Fibroblast of lung (primary cell): Measurements from ENCODE around the gene TOM1.

Source experiments
- EZH2 ChIP-seq: IDR thresholded peaks from 2 replicates; pipeline ENCODE4 v1.5.1; 2012; ENCODE audit warnings: low read length, control low read depth, mild to moderate bottlenecking; ENCODE audit errors: missing control alignments
- TF ChIP-seq, protein P1 (sequence below), 2 donors: IDR thresholded peaks in 1 of 2; conservative IDR thresholded peaks in 1 of 2; 1 replicate in 1 of 2; 2 replicates in 1 of 2; pipeline ENCODE4 v1.5.1; 2011 to 2012; ENCODE audit warnings: low read length in 2 of 2, control low read depth in 1 of 2, inconsistent platforms in 1 of 2, low read depth in 1 of 2, mild to moderate bottlenecking in 1 of 2

- TF ChIP-seq, protein P1, sequence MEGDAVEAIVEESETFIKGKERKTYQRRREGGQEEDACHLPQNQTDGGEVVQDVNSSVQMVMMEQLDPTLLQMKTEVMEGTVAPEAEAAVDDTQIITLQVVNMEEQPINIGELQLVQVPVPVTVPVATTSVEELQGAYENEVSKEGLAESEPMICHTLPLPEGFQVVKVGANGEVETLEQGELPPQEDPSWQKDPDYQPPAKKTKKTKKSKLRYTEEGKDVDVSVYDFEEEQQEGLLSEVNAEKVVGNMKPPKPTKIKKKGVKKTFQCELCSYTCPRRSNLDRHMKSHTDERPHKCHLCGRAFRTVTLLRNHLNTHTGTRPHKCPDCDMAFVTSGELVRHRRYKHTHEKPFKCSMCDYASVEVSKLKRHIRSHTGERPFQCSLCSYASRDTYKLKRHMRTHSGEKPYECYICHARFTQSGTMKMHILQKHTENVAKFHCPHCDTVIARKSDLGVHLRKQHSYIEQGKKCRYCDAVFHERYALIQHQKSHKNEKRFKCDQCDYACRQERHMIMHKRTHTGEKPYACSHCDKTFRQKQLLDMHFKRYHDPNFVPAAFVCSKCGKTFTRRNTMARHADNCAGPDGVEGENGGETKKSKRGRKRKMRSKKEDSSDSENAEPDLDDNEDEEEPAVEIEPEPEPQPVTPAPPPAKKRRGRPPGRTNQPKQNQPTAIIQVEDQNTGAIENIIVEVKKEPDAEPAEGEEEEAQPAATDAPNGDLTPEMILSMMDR (conservative IDR thresholded peaks at IDR 0.05 in 1 of 2, IDR thresholded peaks at IDR 0.05 in 1 of 2; ENCODE audit: low read depth in 1 of 2, low read length in 2 of 2): no peak
- no peak for TF ChIP-seq EZH2
These were observed 81.1 kb downstream of the TOM1 start, which contains the start of gene HMOX1 for GRCh38 chr22:35380537-35381423.
